Activated naive CD4-positive, alpha-beta T cell treated with anti-CD3 and anti-CD28 coated beads, Interleukin-2, amount 10 ng/mL, durations not matched to agents 7 days and 5 days (primary cell): Measurements from ENCODE around the gene SBF1.
A peak's percentile ranks its signal among the peaks of the same experiment; 100 is the strongest.
"Not testable (repeated sequence)": the region's sequence is repeated elsewhere in the genome, so short reads cannot be mapped to it uniquely, and the experiment has no call there.

ENCODE experiments used
- CTCF ChIA-PET: fragments of 350-600 bp; sonication (Branson Sonifier 250); formaldehyde crosslinking; loops from one replicate; lab custom pipeline; 2021; ENCODE audit warnings: antibody characterized with exemption; lab: Charles Lee
- DNase-seq: peaks from one replicate; pipeline ENCODE4 v3.0.0-alpha.2; 2020
- H3K27ac Mint-ChIP-seq: one replicate; pipeline ENCODE4 v1.8.0; 2021; ENCODE audit warnings: mild to moderate bottlenecking, moderate library complexity, mixed read lengths
- H3K27me3 Mint-ChIP-seq: one replicate; pipeline ENCODE4 v1.8.0; 2021; ENCODE audit warnings: mild to moderate bottlenecking, mixed read lengths
- H3K36me3 Mint-ChIP-seq: one replicate; pipeline ENCODE4 v1.8.0; 2021; ENCODE audit warnings: mixed read lengths
- H3K4me1 Mint-ChIP-seq: one replicate; pipeline ENCODE4 v1.8.0; 2021; ENCODE audit warnings: mixed read lengths
- H3K4me3 Mint-ChIP-seq: one replicate; pipeline ENCODE4 v1.8.0; 2021; ENCODE audit warnings: mild to moderate bottlenecking, moderate library complexity, mixed read lengths
- H3K9me3 Mint-ChIP-seq: one replicate; pipeline ENCODE4 v1.8.0; 2021; ENCODE audit warnings: mixed read lengths

SBF1 gene

DNA sequence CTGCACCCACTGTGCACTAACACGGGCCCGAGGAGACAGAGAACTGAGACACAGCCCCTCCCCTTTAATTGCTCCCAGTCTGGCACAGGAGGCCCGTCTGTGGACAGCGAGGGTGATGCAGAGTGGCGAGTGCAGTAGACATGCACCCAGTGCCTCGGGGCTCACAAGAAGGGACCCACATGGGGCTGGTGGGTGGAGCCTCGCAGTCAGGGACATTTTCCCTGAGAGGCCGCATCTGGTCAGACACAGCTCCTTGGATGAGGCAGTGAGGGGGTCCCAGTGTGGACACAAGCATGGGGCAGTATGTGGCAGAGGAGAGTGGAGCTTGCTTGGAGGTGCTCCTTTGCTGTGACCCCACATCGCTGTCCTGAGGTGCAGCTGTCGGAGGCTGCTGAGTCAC, 54.8 kb downstream of the SBF1 start:
- H3K36me3 Mint-ChIP-seq: peaks cover 40% of the 10 kb centered on the region
- H3K27me3 Mint-ChIP-seq: no peaks in the 10 kb centered on the region
- DNase-seq: no peak
- CTCF ChIA-PET: no interaction called here
- no peaks in the 10 kb centered on the region for H3K4me1 Mint-ChIP-seq
- H3K9me3 Mint-ChIP-seq: no peaks in the 10 kb centered on the region
- H3K27ac Mint-ChIP-seq: no peak overlapping the region
- H3K4me3 Mint-ChIP-seq: no peak overlapping the region

DNA sequence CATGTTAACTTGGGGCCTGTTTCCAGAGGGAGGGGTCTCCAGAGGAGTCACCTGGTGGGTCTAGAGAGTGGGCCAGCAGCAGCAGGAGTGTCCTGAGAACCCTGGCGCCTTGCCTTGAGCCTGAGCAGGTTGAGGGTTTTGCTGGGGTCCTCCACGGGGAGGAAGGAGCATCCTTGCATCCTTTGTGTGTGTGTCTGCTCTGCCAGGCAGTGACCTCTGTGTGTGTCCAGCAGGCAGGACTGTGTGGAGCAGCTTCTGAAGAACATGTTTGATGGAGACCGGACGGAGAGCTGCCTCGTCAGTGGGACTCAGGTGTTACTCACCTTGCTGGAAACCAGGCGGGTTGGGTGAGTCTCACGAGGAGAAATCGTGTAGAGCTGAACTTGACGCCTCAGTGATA, 55.7 kb downstream of the SBF1 start:
- Mint-ChIP-seq H3K4me1 (no peaks in the 10 kb centered on the region), H3K27me3 (no peaks in the 10 kb centered on the region), H3K9me3 (no peaks in the 10 kb centered on the region), H3K27ac (no peak overlapping the region), H3K4me3 (no peak overlapping the region), H3K36me3 (peaks cover 37% of the 10 kb centered on the region)
- CTCF ChIA-PET: no interaction called here
- DNase-seq: no peak

DNA sequence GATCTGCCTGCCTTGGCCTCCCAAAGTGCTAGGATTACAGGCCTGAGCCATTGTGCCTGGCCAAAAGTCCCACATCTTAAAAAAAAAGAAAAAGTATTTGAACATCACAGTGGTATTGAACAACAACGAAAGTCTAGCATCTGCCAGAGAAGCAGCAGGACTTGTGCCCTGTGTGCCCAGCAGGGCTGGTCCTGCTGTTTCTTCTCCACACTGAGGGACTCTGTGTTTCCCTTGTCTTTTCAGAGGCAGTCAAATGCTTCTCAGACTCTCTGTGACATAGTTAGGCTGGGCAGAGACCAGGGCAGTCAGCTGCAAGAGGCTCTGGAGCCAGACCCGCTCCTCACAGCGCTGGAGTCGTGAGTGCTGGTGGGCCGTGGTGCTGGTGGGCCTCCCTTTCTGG, 56.2 kb downstream of the SBF1 start:
- Mint-ChIP-seq H3K9me3 (no peaks in the 10 kb centered on the region), H3K27ac (no peak overlapping the region), H3K4me3 (no peak overlapping the region), H3K4me1 (no peaks in the 10 kb centered on the region), H3K36me3 (peaks cover 33% of the 10 kb centered on the region), H3K27me3 (no peaks in the 10 kb centered on the region)
- DNase-seq: no peak
- CTCF ChIA-PET: no interaction called here

GRCh38 chr22:50417411-50418210, 57.2 kb downstream of the SBF1 start:
- CTCF ChIA-PET: interaction anchor here (0.6 to 1.3 kb wide), 2 partner anchors 47 to 141 kb away, joined by 3 to 4 read pairs; no protein-coding TSS in a partner anchor
- H3K36me3 Mint-ChIP-seq: peaks cover 34% of the 10 kb centered on the region
- no peaks in the 10 kb centered on the region for H3K9me3 Mint-ChIP-seq
- no peak for DNase-seq
- H3K4me3 Mint-ChIP-seq: no peak overlapping the region
- no peak overlapping the region for H3K27ac Mint-ChIP-seq
- H3K27me3 Mint-ChIP-seq: no peaks in the 10 kb centered on the region
- no peaks in the 10 kb centered on the region for H3K4me1 Mint-ChIP-seq

DNA sequence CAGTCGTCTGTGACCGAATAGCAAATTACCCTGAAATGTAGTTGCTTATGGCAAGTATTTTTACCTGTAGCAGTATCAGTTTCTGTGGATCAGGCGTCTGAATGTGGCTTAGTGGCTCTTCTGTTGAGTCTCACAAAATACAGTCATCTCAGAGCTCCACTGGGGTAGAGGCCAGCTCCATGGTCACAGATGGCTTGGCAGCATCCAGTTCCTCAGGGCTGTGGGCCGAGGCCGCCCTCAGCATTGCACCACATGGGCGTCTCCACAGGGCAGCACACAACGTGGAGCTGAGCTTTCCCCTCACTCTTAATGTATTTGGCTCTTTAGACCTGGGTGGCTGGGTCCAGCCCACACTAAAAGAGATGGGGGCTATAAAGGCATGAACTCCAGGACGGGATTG, 57.8 kb downstream of the SBF1 start:
- no peaks in the 10 kb centered on the region for H3K9me3 Mint-ChIP-seq
- H3K4me1 Mint-ChIP-seq: no peaks in the 10 kb centered on the region
- no peak overlapping the region for H3K27ac Mint-ChIP-seq
- no peak overlapping the region for H3K4me3 Mint-ChIP-seq
- DNase-seq: no peak
- no peaks in the 10 kb centered on the region for H3K27me3 Mint-ChIP-seq
- peaks cover 32% of the 10 kb centered on the region for H3K36me3 Mint-ChIP-seq
- CTCF ChIA-PET: interaction anchor here (1.3 kb wide), 1 partner anchor 140 kb away, joined by 3 read pairs; no protein-coding TSS in a partner anchor

DNA sequence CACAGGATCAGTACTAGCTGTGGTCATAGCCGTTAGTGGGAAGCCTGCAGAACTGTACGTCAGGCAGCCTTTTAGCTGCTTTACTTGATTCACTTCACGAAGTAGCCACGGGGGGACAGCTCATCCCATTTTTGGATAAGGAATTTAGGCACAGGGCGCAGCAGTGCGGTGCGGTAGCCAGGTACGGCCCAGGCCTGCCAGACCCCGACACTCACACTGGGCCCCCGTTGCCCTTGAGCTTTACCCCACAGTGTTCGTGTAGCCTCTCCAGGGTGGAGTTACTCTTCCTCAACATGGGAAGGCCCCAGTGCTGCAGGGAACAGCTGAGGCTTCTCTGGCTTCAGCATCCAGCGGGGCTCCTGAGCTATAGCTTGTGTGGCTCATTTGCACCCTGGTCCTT, 59.4 kb downstream of the SBF1 start:
- Mint-ChIP-seq H3K27ac (no peak overlapping the region), H3K4me1 (no peaks in the 10 kb centered on the region), H3K27me3 (no peaks in the 10 kb centered on the region), H3K4me3 (no peak overlapping the region), H3K9me3 (no peaks in the 10 kb centered on the region), H3K36me3 (peaks cover 26% of the 10 kb centered on the region)
- CTCF ChIA-PET: interaction anchor here (0.6 kb wide), 1 partner anchor 145 kb away, joined by 3 read pairs; no protein-coding TSS in a partner anchor
- DNase-seq: no peak

DNA sequence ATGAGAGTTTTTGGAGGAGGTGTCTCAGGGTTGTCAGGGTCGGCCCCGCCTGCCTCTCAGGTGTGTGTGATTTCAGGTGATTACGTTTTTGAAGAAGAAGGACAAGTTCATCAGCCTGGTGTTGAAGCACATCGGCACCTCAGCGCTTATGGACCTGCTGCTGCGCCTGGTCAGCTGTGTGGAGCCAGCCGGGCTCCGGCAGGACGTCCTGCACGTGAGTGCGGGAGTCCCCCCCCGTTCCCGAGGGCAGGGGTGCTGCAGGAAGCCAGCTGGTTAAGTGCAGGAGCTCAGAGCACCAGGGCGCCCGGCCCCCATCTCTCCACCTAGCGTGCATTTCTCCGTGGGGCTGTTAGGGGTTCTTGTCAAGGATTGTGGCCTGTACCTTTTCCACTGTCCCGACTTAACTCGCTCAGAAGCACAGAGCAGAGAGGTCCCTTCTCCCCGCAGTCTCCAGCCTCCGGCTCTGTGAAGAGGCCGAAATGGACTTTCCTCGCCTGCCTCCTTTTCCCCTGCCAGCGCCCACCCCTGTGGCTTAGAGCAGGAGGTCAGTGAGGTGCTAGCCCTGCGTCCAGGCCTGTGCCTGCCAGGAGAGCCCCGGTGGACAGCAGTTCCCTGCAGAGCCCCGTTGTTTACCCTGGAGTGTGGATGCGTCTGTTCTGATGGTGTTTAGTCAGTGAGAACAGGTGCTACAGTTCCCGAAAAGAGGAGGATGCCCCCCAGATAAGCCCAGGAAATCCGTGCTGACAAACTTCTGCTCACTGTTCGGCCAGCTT, 60.2 kb downstream of the SBF1 start:
- no peak overlapping the region for H3K27ac Mint-ChIP-seq
- no peak for DNase-seq
- CTCF ChIA-PET: interaction anchor here (1.4 kb wide), 1 partner anchor 15 kb away, joined by 4 read pairs; no protein-coding TSS in a partner anchor
- H3K4me1 Mint-ChIP-seq: no peaks in the 10 kb centered on the region
- H3K9me3 Mint-ChIP-seq: no peaks in the 10 kb centered on the region
- no peaks in the 10 kb centered on the region for H3K27me3 Mint-ChIP-seq
- H3K4me3 Mint-ChIP-seq: no peak overlapping the region
- peaks cover 24% of the 10 kb centered on the region for H3K36me3 Mint-ChIP-seq

- not testable (repeated sequence) for H3K27me3 Mint-ChIP-seq, H3K4me1 Mint-ChIP-seq, H3K4me3 Mint-ChIP-seq, H3K27ac Mint-ChIP-seq, H3K9me3 Mint-ChIP-seq, DNase-seq
- peaks cover 20% of the 10 kb centered on the region for H3K36me3 Mint-ChIP-seq
- CTCF ChIA-PET: interaction anchor here (2.0 kb wide), 1 partner anchor 9 kb away, joined by 5 read pairs; no protein-coding TSS in a partner anchor
Measured at GRCh38 chr22:50408954-50409353, 65.9 kb downstream of the SBF1 start.

DNA sequence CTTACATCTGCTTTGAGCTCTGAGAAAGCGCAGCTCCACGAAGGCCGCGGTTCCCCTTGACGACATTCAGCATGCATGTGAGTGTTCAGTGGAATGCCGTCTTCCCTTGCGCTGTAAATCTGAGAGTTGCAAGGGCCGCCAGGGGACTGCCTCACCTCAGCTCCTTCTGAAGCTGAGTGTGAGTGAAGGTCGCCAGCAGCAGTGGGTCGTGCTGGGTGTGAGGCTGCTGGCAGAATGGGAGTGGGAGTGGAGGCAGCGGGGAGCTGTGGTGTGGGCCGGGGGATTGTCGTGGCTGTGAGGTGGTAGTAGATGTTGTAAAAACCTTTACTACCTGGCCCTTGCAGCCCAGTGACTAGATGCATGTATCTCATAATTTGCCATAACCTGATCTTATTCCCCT, 66.5 kb downstream of the SBF1 start:
- CTCF ChIA-PET: interaction anchor here (2.0 kb wide), 1 partner anchor 9 kb away, joined by 5 read pairs; no protein-coding TSS in a partner anchor
- H3K27ac Mint-ChIP-seq: no peak overlapping the region
- peaks cover 17% of the 10 kb centered on the region for H3K36me3 Mint-ChIP-seq
- DNase-seq: no peak
- H3K27me3 Mint-ChIP-seq: no peaks in the 10 kb centered on the region
- no peaks in the 10 kb centered on the region for H3K4me1 Mint-ChIP-seq
- no peaks in the 10 kb centered on the region for H3K9me3 Mint-ChIP-seq
- no peak overlapping the region for H3K4me3 Mint-ChIP-seq

DNA sequence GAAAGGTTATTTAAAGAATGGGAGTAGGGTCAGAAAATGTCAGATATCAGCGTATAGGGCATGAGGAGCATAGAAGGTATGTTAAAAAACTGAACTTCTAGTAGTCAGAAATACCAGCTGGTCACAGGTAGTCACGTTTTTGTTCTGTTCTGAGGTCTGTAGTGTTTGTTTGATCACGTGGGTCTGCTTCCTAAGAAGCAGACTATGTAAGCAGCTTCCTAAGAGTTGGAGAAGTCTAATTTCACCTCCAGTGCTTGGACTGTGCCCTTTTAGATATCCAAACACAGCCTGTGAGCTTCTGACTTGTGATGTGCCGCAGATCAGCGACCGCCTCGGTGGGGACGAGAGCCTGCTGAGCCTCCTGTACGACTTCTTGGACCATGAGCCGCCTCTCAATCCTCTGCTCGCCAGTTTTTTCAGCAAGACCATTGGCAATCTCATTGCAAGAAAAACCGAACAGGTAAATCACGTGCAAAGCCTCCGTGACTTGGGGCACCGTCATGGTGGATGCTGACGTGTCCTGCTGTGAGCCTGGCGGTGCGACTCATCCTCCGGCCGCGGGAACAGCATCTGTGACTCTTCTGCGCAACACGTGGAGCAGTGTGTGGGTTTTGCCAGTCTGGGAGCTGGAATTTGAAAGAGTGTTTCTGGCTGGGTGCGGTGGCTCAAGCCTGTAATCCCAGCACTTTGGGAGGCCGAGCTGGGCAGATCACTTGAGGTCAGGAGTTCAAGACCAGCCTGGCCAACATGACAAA, 68.2 kb downstream of the SBF1 start:
- Mint-ChIP-seq H3K9me3 (no peaks in the 10 kb centered on the region), H3K4me3 (no peak overlapping the region)
- CTCF ChIA-PET: interaction anchor here (1.0 kb wide), 1 partner anchor 90 kb away, joined by 3 read pairs; no protein-coding TSS in a partner anchor

DNA sequence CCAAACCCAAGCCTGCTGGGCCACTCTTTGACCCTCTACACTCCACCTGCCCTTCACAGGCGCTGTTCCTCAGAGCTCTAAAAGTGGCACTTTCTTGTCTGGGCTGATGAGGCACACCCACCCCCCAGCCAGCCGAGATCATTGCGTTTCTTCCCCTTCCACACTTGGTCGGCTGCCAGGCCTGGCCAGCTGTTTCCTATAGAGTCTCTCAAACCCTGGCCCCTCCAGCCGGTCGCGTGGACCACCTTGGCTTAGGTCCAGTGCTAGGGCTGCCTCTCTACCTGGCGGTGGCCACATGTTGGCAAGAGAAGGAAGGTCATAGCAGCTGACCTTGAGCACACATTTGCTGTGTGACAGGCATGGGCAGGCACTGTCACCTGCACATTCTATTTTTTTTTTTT, 71.1 kb downstream of the SBF1 start:
- no peaks in the 10 kb centered on the region for H3K9me3 Mint-ChIP-seq

More for the DNA sequence above, 68.2 kb downstream of the SBF1 start:
- H3K4me1 Mint-ChIP-seq: no peaks in the 10 kb centered on the region
- no peak for DNase-seq
- H3K27ac Mint-ChIP-seq: peak overlapping the region; percentile 46
- no peaks in the 10 kb centered on the region for H3K27me3 Mint-ChIP-seq
- peaks cover 22% of the 10 kb centered on the region for H3K36me3 Mint-ChIP-seq

DNA sequence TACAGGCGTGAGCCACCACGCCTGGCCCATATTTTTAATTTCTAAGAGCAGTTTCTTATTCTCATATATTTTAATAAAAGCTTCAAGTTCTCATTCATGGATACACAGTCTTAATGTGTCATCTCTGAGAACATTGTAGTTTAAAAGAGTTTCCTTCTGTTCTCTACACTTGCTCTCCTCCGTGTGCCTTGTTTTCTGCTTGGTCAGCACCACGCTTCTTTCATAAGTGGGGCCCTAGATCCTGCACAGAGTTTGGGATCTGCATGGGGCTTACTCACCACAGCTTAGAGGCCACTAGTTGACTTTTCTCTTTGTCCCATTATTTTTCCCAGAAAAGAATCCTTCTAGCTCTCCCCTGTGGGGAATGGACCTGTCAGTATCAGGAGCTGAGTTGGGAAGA, 72.9 kb downstream of the SBF1 start:
- Mint-ChIP-seq H3K36me3 (peaks cover 24% of the 10 kb centered on the region), H3K9me3 (no peaks in the 10 kb centered on the region), H3K4me3 (no peak overlapping the region), H3K27me3 (no peaks in the 10 kb centered on the region), H3K4me1 (peaks cover 21% of the 10 kb centered on the region), H3K27ac (no peak overlapping the region)
- CTCF ChIA-PET: no interaction called here
- DNase-seq: no peak

More for the DNA sequence above, 71.1 kb downstream of the SBF1 start:
- H3K4me3 Mint-ChIP-seq: no peak overlapping the region
- peaks cover 16% of the 10 kb centered on the region for H3K4me1 Mint-ChIP-seq
- CTCF ChIA-PET: interaction anchor here (0.6 kb wide), 1 partner anchor 76 kb away, joined by 3 read pairs; no protein-coding TSS in a partner anchor
- H3K27ac Mint-ChIP-seq: no peak overlapping the region
- no peak for DNase-seq
- H3K36me3 Mint-ChIP-seq: peaks cover 28% of the 10 kb centered on the region
- H3K27me3 Mint-ChIP-seq: no peaks in the 10 kb centered on the region

GRCh38 chr22:50400931-50401330, 73.9 kb downstream of the SBF1 start:
- Mint-ChIP-seq H3K27me3 (no peaks in the 10 kb centered on the region), H3K9me3 (no peaks in the 10 kb centered on the region), H3K4me3 (no peak overlapping the region), H3K36me3 (peaks cover 16% of the 10 kb centered on the region), H3K27ac (no peak overlapping the region), H3K4me1 (peaks cover 26% of the 10 kb centered on the region)
- DNase-seq: no peak
- CTCF ChIA-PET: no interaction called here

DNA sequence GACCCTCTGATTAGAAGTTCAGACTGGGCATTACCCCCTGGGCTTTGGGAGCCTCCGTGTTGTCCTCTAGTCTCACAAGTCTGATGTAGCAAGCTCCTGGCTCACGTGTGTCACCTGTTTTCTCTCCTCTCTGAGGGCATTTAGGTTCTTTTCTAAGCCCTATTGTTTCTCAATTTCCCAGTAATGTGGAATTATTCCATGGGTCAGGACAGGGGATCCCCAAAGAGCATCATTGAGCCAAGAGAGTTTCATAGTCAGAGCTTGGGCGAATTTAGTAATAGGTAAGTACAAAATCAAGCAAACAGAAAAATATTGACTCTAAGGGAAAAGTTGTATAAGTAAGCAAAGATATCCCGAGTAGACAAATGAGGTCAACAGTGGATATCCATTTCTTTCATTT, 74.4 kb downstream of the SBF1 start:
- CTCF ChIA-PET: interaction anchor here (0.8 to 1.7 kb wide), 4 partner anchors 8 to 98 kb away, joined by 4 to 8 read pairs (median 5); no protein-coding TSS in a partner anchor
- Mint-ChIP-seq H3K27ac (no peak overlapping the region), H3K9me3 (no peaks in the 10 kb centered on the region), H3K4me1 (peaks cover 26% of the 10 kb centered on the region), H3K27me3 (no peaks in the 10 kb centered on the region), H3K4me3 (no peak overlapping the region), H3K36me3 (peaks cover 15% of the 10 kb centered on the region)
- DNase-seq: no peak
